ENCODE measurements around the gene LIPA.
"Not testable (repeated sequence)": the region's sequence is repeated elsewhere in the genome, so short reads cannot be mapped to it uniquely, and the experiment has no call there.

Gene LIPA

GRCh38 chr10:89175816-89176215, 75.8 kb downstream of the LIPA start:
- DNase-seq (ENCODE audit: low spot score), result no peak
- ChIA-PET CTCF (no interaction called here), POLR2A (ENCODE audit: low non-redundant PET) (no interaction called here)
- no peak overlapping the region for H3K27ac ChIP-seq
- TF ChIP-seq CTCF (conservative IDR thresholded peaks at IDR 0.05; ENCODE audit: low read depth), result no peak

DNA sequence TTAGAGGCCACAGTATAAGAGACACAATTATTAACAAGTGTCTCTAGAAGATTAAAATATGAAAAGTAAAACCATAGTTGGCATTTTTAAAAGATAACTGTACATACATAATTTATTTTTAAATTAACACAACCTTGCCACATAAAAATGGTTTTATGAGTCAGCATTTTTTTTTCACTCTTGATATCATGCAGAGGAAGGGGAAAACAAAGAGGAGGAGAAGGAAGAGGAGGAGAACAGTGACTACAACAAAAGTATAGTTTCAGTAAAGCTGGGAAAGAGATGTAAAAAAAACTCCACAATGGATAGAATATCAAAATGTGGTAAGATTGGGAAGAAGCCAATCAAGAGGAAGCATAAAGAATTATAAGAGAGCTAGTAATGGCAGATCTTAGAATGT, 78.5 kb downstream of the LIPA start:
- no peak for DNase-seq (ENCODE audit: low spot score)
- H3K27ac ChIP-seq, result no peak overlapping the region
- ChIA-PET CTCF (interaction anchor here (0.6 kb wide), 1 partner anchor 1183 kb away, joined by 3 read pairs; no protein-coding TSS in a partner anchor), POLR2A (ENCODE audit: low non-redundant PET) (no interaction called here)
- no peak for TF ChIP-seq CTCF (conservative IDR thresholded peaks at IDR 0.05; ENCODE audit: low read depth)

DNA sequence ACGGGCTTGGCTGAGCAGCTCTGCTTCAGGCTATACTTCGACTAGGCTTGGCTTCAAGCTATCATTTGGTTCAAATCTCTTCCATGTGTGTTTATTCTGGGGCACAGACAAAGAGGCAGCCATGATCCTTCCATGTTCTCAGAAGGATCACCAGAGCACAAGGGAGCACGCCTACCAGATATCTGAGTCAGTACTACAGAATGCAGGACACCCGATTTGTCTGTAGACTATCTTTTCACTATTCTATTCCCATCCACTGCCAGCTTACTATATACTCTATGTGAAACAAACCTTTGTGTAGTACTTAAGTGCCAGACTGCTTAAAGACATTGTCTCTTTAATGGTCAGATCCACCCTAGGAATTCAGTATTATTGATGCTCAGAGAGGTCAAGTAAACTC, 79.6 kb downstream of the LIPA start:
- no peak for TF ChIP-seq CTCF (conservative IDR thresholded peaks at IDR 0.05; ENCODE audit: low read depth)
- ChIA-PET POLR2A (ENCODE audit: low non-redundant PET) (no interaction called here), CTCF (interaction anchor here (0.6 kb wide), 1 partner anchor 53 kb away, joined by 3 read pairs; no protein-coding TSS in a partner anchor)
- H3K27ac ChIP-seq, result no peak overlapping the region
- no peak for DNase-seq (ENCODE audit: low spot score)

DNA sequence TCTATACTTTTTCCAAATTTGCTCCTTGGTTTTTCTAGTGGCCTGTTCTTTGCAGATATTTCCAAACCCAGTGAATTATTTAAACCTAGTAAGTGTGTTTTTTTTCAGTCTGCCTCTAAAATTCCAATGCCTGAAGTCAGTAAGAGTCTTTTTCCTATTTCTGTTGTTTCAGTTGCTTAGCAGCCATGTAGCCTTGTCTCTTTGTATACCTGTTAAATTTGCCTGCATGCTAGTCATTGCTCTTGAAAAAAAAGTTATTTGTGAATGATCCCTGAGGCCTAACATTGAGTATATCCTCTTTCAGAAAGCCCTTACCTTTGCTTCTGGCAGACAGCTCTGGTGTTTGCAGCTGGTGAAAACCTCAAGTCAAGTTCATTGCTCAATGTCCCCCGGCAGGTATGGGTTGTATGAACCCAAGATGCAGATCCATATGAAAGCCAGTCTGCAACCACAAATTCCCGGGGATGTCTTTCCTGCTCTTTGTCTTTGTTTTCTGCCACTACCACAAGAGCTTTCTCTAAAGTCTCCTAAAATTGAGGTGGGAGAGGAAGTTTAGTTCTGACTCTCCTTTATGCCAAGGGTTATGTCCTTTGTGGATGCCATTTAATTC, 80.2 kb downstream of the LIPA start:
- ChIA-PET POLR2A (ENCODE audit: low non-redundant PET) (no interaction called here), CTCF (no interaction called here)
- H3K27ac ChIP-seq, result no peak overlapping the region
- DNase-seq (ENCODE audit: low spot score), result no peak
- no peak for TF ChIP-seq CTCF (conservative IDR thresholded peaks at IDR 0.05; ENCODE audit: low read depth)

- POLR2A ChIA-PET (ENCODE audit: low non-redundant PET); CTCF ChIA-PET; DNase-seq (ENCODE audit: low spot score): not testable (repeated sequence)
- H3K27ac ChIP-seq, result peak overlapping the region; percentile 44; the same call in 1 of the 2 replicates
These were observed 83.1 kb downstream of the LIPA start for GRCh38 chr10:89168354-89168900.

- no peak for DNase-seq (ENCODE audit: low spot score)
- ChIA-PET CTCF (no interaction called here), POLR2A (ENCODE audit: low non-redundant PET) (no interaction called here)
- peak overlapping the region; percentile 44; the same call in 1 of the 2 replicates for H3K27ac ChIP-seq
- no peak for TF ChIP-seq CTCF (conservative IDR thresholded peaks at IDR 0.05; ENCODE audit: low read depth)
These were observed 83.7 kb downstream of the LIPA start for GRCh38 chr10:89167915-89168314.

- POLR2A ChIA-PET (ENCODE audit: low non-redundant PET), result no interaction called here
These were observed 85.7 kb downstream of the LIPA start for GRCh38 chr10:89165923-89166322.

More at GRCh38 chr10:89165923-89166322, 85.7 kb downstream of the LIPA start:
- DNase-seq (ENCODE audit: low spot score), result peak; percentile 25
- no peak overlapping the region for H3K27ac ChIP-seq
- no peak for TF ChIP-seq CTCF (conservative IDR thresholded peaks at IDR 0.05; ENCODE audit: low read depth)
- CTCF ChIA-PET, result no interaction called here

Measured in RWPE1 (cell line).